NCI-H187 (cell line): ENCODE results near the gene PRG2.

ENCODE experiments used
- DNase-seq, 2 experiments: peaks; one replicate each; lab custom pipeline; 2025; lab: John Stamatoyannopoulos, UW

PRG2 gene

DNA sequence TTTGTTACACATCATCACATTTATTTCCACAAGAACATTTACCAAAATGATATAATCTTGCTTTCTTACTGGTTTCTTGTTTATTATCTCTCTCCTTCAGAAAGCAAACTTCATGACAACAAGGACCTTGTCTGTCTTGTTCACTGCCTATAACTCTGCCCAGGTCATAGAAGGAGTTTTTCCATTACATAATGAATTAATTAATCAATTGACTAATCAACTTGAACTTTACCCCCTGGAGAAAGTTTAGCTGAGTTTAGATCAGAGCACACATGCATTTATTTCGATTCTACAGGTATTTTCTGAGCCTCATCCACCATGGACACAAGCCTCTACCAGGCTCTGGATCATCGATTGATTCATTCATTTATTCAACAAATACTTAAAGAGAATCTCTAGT is 6.3 kb upstream of the PRG2 start:
- no peak for DNase-seq

DNA sequence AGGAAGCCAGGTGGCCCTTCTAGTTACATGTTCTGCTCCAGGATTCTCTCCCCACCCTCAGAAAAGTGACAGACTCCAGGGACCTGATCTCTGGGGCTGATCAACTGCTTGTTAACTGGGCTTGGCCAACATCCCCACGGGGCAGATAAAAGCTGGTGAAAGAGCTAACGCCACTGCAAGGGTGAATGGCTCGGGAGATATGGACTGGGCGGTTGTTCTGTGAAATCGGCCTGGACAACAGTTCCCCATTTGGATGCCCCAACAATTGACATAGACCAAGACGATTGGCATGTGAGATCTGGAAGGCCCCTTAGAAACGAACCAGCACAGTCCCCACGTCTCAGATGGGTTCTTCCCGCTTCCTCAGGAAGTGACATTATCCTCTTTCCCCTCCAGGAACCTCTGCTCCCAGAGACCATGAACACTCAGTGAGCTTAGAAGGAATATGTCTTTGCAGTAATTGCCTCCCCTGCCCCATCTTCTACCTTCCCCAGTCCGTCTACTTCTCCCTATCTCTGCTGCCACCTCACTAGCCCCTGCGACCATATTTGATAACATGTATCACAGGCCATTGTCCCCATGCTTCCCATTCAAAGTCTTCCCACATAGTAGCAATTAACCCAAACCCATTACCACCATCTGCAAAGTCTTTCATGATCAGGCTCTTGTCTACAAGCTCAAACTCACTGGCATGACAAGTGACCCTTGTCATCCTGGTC is 5.6 kb upstream of the PRG2 start:
- no peak for DNase-seq

DNA sequence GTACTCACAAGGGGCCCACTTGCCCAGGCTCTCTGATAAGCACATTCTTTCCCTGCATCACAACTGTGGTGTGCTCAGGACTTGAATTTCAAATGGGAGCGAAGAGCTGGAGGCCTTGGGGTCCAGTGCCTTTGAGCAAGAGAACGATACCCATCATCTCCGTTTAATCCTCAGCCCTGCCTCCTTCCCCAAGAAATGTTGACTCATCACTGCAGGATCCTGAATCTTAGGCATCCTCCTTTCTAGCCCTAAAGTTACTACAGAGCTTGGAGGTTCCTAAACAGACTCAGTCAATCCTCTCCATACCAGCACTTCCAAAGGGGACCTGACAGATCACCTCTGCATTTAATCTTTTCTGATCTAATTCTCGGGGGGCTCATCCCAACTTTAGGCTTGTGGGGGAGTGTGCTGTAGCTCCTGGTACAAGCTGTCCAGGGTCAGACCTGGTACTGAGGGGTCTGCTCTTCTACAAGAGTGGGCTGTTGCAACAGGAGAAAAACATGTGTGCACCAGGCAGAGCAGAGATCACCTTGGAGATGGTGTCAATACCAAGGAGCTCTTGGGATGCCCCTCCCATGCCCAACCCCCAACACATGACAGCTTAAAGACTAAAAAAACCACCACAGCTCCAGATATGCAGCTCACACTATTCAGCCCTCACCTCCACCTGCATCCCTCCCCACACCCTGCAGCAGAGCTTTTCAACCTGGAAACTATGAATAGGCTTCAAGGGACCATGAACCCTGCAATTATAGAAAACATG is 3.9 kb upstream of the PRG2 start:
- DNase-seq = no peak

DNA sequence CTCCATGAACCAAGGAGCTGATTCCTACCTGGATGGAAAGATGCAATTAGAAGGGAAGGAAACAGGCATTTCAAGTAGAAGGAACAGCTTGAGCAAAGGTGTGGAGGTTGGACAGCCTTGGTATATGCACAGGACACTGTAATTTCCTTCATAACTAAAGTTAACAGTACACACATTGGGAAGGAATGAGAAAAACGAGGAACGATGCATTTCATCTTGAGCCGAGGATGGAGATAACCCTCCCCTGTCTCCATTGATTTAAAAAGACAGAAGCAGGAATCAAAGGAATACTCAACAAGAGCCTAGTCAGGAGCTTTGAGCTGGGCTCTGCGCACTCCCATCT is 2.3 kb upstream of the PRG2 start:
- DNase-seq = no peak

DNA sequence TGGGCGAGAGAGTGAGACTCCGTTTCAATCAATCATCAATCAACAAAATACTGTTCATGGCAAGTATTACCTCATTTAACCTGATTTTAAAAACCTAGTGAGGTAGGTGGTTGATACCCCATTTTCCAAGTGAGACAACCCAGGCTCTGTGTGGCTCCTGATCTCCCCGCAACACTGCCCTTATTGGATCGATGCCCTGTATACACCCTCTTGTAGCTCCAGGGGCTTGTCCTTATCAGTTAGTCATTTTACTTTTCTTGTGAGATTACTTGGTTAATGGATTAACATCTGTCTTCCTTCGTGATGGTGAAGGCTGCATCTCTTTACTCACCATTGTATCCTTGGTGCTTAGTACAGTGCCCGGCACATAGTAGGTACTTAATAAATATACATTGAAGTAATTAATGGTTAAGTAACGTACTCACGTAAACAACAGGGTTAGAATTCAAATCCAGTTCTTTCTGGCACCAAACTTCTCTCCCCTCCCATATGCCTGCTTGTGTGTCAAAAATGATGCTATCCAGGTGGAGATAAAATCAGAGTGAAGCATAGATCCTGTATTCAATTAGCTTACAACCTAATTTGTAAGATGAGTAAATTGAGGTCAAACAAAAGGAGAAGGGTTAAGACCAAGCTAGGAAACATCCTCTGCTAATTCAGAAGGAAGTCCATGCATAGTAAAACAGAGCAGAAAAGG is 1.8 kb upstream of the PRG2 start:
- DNase-seq = no peak

DNA sequence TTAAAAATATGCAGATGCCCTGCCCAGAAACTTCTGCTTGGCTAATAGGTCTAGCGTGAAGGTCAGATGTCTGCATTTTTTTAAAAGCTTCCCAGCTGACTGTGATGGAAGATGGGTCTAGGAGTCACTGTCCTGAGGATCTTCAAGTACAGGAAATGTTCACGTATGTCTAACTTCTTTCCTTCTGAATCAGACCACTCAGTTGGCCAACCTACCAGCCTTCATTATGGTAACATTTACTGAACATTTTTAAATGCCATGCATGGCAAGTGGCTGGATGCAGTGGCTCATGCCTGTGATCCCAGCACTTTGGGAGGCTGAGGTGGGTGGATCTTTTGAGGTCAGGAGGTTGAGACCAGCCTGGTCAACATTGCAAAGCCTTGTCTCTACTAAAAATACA is 1.1 kb upstream of the PRG2 start:
- no peak for DNase-seq

DNA sequence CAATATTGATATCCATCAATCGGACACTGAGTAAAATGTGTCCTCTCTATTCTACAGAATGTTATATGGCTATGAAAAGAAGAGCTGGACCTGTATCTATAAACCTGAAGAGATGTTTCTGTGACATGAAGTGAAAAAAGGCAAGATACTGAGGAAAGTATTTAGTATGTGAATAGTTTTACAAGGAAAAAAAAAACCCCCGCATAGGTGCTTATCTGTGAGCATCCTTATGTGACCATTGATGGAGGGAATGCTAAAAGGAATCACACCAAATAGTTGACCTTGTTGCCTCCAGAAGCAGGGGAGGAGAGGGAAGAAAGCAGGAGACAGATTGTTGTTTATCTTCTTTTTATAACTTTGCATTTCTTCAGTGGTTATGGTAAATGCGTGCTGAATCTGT is 661 bp upstream of the PRG2 start:
- no peak for DNase-seq

DNA sequence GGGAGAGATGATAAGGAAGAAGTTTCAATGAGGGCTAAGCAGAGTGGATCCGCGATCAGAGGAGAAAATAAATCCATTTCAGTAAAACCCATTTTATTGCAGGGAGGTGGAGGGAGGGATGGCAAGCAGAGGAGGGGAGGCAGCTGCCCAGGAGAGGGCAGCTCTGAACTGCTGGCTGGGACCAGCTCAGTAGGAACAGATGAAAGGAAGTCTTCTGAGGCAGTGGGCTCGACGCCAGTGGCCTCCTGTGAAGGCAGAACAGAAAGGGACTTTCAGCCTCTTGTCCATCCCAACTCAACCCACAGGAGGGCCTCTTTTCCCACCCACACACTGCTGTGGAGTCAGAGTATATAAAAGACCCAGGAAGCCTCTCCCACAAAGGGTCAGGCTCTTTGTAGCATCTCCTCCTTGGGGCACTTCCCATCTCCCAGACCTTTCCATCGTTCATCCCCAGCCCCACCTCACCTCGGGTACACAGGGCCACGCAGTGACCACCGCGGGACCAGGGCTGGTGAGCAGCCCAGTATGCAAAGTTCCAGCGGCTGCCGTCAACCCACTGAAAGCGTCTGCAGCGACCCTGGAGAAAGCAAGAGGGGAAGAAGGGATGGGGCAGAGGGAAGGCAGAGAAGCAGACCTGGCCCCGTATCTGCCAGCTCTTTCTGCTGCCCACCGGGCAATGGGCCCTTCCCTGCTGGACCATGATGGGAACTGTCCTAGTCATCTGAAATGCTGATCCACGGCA is 3.0 kb downstream of the PRG2 start:
- DNase-seq = no peak

DNA sequence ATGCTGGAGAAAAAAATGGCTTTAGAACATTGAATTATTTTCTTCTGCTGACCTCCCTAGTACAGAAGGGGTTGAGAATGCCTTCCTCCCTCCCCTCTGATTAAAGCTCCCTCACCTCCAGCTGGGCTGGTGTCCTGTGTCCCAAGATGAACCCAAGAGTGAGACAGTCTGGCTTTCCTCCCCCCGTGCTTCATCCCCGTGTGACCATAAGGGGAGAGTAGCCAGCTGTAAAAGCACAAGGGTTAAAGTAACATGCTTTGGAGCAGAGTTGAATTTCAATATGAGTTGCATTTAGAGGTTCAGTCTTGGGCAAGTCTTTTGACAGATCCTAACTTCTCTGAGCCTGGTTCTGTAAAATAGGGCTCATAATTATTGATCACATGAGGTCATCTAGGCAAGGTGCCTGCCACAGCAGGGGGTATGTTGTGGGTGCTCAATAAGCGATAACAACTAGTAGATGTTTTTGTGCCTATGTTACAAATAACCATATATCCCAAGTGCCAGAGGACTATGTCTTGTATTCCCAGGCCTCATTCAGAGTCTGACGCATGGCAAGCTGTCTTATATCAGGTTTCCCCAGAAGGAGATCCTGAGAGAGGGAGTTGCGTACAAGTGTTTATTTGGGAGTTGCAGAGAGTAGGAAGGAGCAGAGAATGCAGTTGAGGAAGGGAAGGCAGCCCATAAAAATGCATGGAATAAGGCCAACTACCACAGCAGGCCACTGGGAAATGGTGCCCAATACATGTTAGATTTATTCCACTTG is 4.1 kb downstream of the PRG2 start:
- DNase-seq = no peak

DNA sequence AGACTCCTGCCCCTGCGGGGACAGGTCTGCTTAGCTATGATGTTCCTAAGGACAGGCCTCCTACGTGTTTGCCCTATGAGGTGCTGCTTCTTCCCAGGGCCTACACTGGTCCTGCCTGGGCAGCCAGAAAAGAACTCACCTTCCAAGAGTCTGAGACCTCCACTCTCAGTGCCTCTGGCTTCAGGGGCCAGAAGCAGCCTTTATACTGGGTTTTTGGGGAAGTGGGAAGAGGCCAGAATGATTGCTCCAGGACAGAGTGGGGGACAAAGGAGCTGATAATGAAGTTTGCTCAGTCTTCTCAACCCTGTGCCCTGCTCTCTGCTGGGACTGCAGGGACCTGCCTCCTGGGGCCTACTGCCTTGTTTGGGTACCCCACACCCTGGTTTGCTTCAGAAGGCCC is 9.5 kb downstream of the PRG2 start, which contains the start of gene PRG3:
Gene PRG3, minus strand, starts transcription at position 176 of the 400 bp plus-strand sequence. CDS start 442 bp downstream, outside the sequence.
- DNase-seq = no peak

DNA sequence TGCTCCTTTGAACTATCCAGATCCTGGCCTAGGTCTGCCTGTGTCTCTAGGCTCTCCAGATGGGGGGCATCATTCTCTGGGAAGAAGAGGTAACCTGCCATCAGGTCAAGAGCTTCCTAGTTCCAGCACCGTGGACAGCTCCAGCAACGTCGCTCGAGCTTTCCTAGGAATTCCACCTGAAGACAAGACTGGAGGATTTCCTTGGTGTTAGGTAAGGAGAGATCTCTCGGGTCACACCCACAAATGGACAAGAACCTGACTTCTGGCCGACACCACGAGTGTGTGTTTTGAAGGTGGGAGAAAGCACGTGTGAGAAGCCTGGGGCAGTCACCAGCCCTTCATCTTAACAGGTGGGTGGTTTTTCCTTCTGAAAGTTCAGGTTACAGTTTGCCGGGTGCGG is 10.7 kb downstream of the PRG2 start:
- no peak for DNase-seq

DNA sequence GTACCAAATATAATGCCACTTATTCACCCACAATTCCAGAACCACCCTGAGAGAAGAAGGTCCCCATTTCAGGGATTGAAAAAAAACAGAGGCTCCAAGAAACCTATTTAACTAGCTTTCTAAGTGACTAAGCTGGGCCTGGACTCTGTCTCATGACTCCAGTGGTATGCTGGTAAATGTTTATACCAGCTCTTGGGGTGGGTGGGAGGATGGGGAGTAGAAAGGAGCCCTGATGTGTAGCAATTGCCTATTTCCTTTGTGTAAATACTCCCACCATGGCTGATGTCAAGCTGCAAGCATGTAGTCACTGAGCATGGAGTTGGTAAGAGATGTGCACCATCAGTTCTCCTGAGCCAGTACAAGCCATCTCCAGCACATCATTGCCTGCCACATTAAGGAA is 12.3 kb downstream of the PRG2 start:
- no peak for DNase-seq

DNA sequence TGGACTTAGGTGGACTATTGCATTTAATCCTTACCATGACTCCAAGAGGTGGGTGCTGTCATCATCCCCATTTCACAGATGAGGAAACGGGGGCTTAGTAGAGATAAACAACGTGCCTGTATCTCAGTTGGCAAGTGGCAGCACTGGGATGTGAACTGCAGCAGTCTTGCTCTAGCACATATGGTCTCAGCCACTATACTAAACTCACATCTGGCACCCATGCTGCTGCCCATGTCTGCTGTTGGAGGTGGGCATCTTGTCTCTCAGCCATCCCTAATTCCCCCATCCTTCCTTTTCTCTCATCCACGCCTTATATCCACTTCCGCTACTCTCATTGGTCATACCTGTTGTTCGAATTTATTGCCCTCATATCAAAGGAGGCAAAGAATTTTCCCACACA is 13.3 kb downstream of the PRG2 start:
- no peak for DNase-seq

DNA sequence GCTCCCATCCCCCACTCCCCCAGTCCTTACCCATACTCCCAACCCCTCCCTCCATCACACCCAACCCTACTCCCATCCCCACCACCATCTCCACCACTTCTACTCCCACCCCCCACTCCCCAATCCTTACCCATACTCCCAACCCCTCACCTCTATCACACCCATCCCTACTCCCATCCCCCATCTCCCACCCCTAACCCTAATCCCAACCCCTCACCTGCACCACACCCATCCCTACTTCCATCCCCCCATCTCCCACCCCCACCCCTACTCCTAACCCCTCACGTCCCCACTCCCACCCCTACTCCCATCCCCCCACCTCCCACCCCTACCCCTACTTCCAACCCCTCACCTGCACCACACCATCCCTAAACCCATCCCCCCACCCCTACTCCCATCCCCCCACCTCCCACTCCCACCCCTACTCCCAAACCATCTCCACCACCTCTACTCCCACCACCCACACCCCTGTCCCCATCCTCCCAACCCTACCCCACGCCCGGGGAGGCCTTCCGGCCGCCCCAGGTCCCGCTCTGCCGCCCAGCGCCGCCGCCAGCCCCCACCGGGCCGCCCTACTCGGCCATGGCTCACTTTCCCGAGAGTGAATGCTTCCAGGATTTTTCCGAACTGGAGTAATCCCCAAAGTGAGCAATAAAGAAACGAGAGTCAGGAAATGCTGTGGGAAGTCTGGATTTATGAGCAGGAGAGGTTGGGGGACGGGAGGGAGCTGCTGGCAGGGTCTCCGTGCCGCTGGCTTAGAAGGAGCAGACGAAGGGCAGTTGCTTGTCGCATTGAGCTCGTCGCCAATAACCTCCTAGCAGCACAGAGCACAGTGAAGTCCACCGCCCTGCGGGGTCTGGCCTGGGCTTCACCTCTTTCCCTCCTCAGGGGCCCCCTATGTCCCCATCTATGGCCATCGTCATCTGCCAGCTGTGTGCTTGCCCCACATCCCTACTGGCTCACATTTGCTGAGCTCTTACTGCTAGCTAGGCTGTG is 14.1 kb downstream of the PRG2 start:
- no peak for DNase-seq

DNA sequence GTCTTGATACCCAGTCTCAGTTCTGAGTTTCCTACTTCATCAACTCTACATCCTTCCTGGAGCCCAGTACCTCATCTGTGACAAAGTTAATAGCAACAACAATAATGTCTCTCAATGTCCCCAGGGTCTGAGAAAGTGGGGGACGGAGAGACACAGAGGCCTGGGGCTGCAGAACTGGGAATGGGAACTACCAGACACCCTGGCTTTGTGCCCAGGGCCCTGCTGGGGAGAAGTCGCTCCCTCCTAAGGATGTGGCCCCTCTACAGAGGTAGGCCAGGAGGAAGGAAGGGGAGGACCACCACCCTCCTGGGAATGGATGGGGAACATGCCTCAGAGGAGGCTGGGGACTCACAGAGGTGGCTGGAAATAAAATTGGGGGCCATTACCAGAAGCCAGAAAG is 15.0 kb downstream of the PRG2 start:
- no peak for DNase-seq

DNA sequence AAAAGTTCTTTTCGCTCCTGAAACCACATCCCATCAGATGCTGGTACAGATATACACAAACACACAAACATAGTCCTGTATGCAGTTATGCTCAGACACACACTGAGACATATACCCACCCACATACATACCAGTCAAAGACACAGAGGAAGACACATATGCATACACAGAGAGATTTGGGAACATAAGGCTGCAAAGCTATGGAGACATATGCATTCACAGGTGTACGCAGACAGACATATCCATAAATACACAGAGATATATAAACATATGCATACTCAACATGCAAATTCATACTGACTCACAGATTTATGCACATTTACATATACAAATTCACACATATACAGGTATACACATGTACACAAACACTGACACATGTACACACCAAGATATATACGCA is 15.5 kb downstream of the PRG2 start:
- DNase-seq = no peak

DNA sequence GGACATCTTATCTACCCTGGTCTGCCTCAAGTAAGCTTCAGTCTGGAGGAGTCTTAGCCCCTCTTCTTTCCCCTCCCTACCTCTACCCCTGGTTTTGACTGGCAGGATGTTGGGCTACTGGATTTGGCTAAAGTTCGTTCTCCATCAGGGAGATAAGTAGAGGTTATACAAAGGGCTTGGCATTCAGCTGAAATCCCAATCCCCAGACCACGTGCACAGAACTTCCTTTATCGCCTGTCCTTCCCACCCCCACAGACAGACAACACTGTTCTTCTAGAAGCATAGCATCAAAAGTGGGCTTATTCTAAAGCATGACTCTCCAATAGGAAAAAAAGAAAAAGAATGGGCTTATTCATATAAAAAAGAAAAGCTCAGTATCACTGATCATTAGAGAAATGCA is 17.3 kb downstream of the PRG2 start:
- DNase-seq = no peak

DNA sequence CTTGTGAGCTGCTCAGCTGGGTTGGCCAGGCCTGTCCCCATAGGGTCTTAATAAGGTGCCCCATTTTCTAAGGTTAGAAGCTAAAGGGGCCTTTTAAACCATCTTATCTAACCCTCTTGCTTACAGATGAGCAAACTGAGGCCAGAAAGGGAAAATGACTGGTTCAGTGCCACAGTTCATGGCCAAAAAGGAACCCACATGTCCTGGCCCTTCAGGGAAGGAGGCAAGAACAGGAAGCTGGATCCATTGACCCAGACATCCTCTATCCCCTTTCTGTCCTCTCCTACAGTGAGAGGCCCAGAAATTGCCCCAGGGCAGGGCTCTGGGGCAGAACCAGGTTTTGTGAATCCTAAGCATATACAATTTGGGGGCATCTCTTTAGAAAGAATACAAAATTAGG is 19.5 kb downstream of the PRG2 start:
- no peak for DNase-seq

DNA sequence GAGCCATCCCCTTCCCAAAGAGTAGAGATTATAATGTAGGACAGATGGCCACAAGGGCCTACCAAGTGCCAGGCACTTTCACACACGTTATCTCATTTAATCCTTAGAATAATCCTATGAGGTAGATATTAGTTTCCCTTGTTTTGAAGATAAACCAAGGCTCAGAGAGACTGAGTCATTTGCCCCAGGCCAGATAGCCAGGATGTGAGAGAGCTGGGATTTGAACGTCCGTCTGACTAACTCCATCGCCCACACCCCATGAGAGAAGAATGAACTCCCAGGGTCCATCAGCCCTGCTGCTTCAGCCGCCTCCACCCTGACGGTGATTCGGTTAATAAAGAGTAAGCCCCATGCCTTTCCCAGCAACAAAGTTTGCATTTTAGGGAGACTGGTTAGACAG is 20.2 kb downstream of the PRG2 start:
- no peak for DNase-seq

DNA sequence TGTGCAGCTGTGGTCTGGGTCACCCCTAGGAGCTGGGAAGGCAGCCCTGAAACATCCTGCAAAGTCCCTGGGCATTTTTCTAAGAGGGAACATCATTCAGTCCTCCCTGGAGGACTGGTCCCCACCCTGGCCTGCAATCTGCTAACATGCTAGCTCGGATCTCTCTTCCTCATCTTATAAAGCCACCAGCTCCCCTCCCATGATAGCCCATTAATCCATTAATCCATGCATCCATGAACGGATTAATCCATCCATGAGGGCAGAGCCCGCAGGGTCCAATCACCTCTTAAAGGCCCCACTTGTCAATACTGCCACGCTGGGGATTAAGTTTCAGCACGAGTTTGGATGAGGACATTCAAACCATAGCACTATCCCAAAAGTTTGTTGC is 21.6 kb downstream of the PRG2 start:
- DNase-seq = no peak
